OCI-LY3 (cell line): Measurements from ENCODE around the gene FAM76B.
"Not testable (repeated sequence)": the region's sequence is repeated elsewhere in the genome, so short reads cannot be mapped to it uniquely, and the experiment has no call there.

Source experiments
- H2AFZ ChIP-seq: fragments of 200-600, 300-600 bp; shearing (Covaris generic); 2 replicates; pipeline ENCODE4 v1.6.0; 2014; ENCODE audit warnings: antibody characterized with exemption, low read depth, low read length
- H3K27ac ChIP-seq: fragments of 200-600, 300-600 bp; sonication (generic); 2 replicates; pipeline ENCODE4 v1.5.1; 2014; ENCODE audit warnings: mild to moderate bottlenecking, low read length, moderate library complexity, mixed read lengths
- H3K27me3 ChIP-seq: fragments of 200-600, 300-600 bp; sonication (generic); 2 replicates; pipeline ENCODE4 v1.6.1; 2014; ENCODE audit warnings: low read depth, low read length, mixed read lengths
- H3K36me3 ChIP-seq: fragments of 200-600, 300-600 bp; sonication (generic); replicated peaks from 2 replicates; pipeline ENCODE3; 2014; ENCODE audit warnings: low read depth, low read length, mixed read lengths
- H3K4me1 ChIP-seq: fragments of 300-600, 200-600 bp; sonication (generic); 2 replicates; pipeline ENCODE4 v1.6.1; 2014; ENCODE audit warnings: low read length, mixed read lengths
- H3K4me2 ChIP-seq: fragments of 200-600, 300-600 bp; sonication (generic); 2 replicates; pipeline ENCODE4 v1.6.1; 2014; ENCODE audit warnings: low read length, mixed read lengths
- H3K4me3 ChIP-seq: fragments of 300-600, 200-600 bp; sonication (generic); 2 replicates; pipeline ENCODE4 v1.5.1; 2014; ENCODE audit warnings: antibody characterized with exemption, mild to moderate bottlenecking, low read length, moderate library complexity
- H3K79me2 ChIP-seq: fragments of 300-600, 200-600 bp; shearing (Covaris generic); 2 replicates; pipeline ENCODE4 v1.6.1; 2014; ENCODE audit warnings: mild to moderate bottlenecking, low read length, mixed read lengths
- H3K9ac ChIP-seq: fragments of 300-600, 200-600 bp; shearing (Covaris generic); 2 replicates; pipeline ENCODE4 v1.6.0; 2014; ENCODE audit warnings: mild to moderate bottlenecking, low read length, moderate library complexity
- H3K9me3 ChIP-seq: fragments of 200-600, 300-600 bp; shearing (Covaris generic); 2 replicates; pipeline ENCODE4 v1.6.1; 2014; ENCODE audit warnings: low read length, mixed read lengths; ENCODE audit not compliant: insufficient read depth
- H4K20me1 ChIP-seq: fragments of 200-600, 300-600 bp; sonication (generic); 2 replicates; pipeline ENCODE4 v1.6.1; 2016; ENCODE audit warnings: low read length, mixed read lengths; ENCODE audit not compliant: insufficient read depth
- EZH2phosphoT487 ChIP-seq: fragments of 200-600 bp; shearing (Covaris generic); IDR thresholded peaks from 2 replicates; pipeline ENCODE4 v1.6.1; 2018; ENCODE audit warnings: antibody characterized with exemption, mixed run types, low read depth
- TF ChIP-seq, protein P1 (sequence below): fragments of 200-600, 300-600 bp; sonication (generic); IDR thresholded peaks from 2 replicates; pipeline ENCODE4 v1.5.1; 2014; ENCODE audit warnings: antibody characterized with exemption, low read length, low read depth

FAM76B gene

DNA sequence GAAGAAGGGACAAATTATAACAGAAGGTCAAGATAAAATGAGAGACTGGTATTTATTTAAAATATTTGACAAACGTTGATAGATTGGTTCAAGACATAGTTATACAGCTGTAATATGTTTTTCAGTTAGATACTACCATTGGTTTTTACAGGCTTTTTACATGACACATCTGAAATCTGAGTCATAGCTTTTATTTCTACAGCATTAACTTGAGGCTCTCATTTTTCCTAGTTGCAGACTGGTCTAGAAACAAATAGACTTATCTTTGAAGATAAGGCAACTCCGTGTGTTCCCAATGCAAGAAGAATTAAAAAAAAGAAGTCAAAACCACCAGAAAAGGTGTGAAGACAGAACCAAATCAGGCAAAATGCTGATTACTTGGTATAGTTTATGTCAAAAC lies 32.1 kb upstream of the FAM76B start:
- Histone ChIP-seq H3K79me2 (no peaks in the 10 kb centered on the region), H2AFZ (no peak overlapping the region), H3K4me3 (no peak overlapping the region), H3K4me2 (no peak overlapping the region), H3K36me3 (peaks cover 14% of the 10 kb centered on the region), H3K27ac (no peak overlapping the region), H3K9me3 (no peaks in the 10 kb centered on the region), H3K4me1 (no peaks in the 10 kb centered on the region), H3K9ac (no peak overlapping the region), H4K20me1 (no peaks in the 10 kb centered on the region), H3K27me3 (no peaks in the 10 kb centered on the region)
- no peak for TF ChIP-seq EZH2phosphoT487
- TF ChIP-seq, protein P1, sequence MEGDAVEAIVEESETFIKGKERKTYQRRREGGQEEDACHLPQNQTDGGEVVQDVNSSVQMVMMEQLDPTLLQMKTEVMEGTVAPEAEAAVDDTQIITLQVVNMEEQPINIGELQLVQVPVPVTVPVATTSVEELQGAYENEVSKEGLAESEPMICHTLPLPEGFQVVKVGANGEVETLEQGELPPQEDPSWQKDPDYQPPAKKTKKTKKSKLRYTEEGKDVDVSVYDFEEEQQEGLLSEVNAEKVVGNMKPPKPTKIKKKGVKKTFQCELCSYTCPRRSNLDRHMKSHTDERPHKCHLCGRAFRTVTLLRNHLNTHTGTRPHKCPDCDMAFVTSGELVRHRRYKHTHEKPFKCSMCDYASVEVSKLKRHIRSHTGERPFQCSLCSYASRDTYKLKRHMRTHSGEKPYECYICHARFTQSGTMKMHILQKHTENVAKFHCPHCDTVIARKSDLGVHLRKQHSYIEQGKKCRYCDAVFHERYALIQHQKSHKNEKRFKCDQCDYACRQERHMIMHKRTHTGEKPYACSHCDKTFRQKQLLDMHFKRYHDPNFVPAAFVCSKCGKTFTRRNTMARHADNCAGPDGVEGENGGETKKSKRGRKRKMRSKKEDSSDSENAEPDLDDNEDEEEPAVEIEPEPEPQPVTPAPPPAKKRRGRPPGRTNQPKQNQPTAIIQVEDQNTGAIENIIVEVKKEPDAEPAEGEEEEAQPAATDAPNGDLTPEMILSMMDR, result no peak

DNA sequence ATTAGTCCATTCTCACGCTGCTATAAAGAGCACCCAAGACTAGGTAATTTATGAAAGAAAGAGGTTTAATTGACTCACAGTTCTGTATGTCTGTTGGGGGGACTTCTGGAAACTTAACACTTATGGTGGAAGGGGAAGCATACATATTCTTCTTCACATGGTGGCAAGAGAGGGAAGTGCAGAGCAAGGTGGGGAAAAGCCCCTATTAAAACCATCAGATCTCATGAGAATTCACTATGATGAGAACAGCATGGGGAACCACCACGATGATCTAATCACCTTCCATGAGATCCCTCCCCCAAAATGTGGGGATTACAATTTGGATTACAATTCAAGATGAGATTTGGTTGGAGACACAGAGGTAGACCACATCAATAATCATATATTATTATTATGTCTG lies 26.5 kb upstream of the FAM76B start:
- Histone ChIP-seq H4K20me1 (no peaks in the 10 kb centered on the region), H3K4me3 (no peak overlapping the region), H3K79me2 (no peaks in the 10 kb centered on the region), H3K36me3 (peaks cover 19% of the 10 kb centered on the region), H3K9me3 (no peaks in the 10 kb centered on the region), H3K4me1 (peaks cover 7% of the 10 kb centered on the region), H3K27ac (no peak overlapping the region), H3K27me3 (no peaks in the 10 kb centered on the region), H2AFZ (no peak overlapping the region), H3K4me2 (no peak overlapping the region), H3K9ac (no peak overlapping the region)
- no peak for TF ChIP-seq EZH2phosphoT487
- TF ChIP-seq, protein P1, result no peak

DNA sequence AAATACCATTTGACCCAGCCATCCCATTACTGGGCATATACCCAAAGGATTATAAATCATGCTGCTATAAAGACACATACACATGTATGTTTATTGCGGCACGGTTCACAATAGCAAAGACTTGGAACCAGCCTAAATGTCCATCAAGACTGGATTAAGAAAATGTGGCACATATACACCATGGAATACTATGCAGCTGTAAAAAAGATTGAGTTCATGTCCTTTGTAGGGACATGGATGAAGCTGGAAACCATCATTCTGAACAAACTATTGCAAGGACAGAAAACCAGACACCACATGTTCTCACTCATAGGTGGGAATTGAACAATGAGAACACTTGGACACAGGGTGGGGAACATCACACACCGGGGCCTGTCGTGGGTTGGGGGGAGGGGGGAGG lies 21.5 kb upstream of the FAM76B start:
- H3K27ac ChIP-seq, H3K4me2 ChIP-seq, H3K9me3 ChIP-seq, H3K4me3 ChIP-seq, H3K27me3 ChIP-seq, H2AFZ ChIP-seq, H3K4me1 ChIP-seq, H3K79me2 ChIP-seq, H4K20me1 ChIP-seq, H3K9ac ChIP-seq: not testable (repeated sequence)
- H3K36me3 ChIP-seq, result peaks cover 13% of the 10 kb centered on the region

GRCh38 chr11:95806464-95806863 lies 16.9 kb upstream of the FAM76B start:
- not testable (repeated sequence) for H3K27ac ChIP-seq, H3K4me3 ChIP-seq, H3K36me3 ChIP-seq, H3K4me1 ChIP-seq, H2AFZ ChIP-seq, H3K27me3 ChIP-seq, H3K79me2 ChIP-seq, H3K9me3 ChIP-seq, H3K4me2 ChIP-seq, H3K9ac ChIP-seq, H4K20me1 ChIP-seq

- Histone ChIP-seq H3K4me3 (no peak overlapping the region), H2AFZ (no peak overlapping the region), H3K4me2 (no peak overlapping the region), H4K20me1 (no peaks in the 10 kb centered on the region), H3K27ac (no peak overlapping the region), H3K79me2 (no peaks in the 10 kb centered on the region), H3K9ac (no peak overlapping the region), H3K36me3 (peaks cover 13% of the 10 kb centered on the region), H3K4me1 (no peaks in the 10 kb centered on the region), H3K9me3 (no peaks in the 10 kb centered on the region), H3K27me3 (no peaks in the 10 kb centered on the region)
- TF ChIP-seq, protein P1, result no peak
- TF ChIP-seq EZH2phosphoT487, result no peak
Measured at GRCh38 chr11:95805869-95806268, 16.3 kb upstream of the FAM76B start.
